K562 (cell line): ENCODE data around the gene EID2. TPM values are rescaled to one million over a fixed set of nuclear protein-coding genes. Genes with fewer than 3 reads are reported as not detected.
A peak's percentile ranks its signal among the peaks of the same experiment; 100 is the strongest.

ENCODE experiments used
- ARID2 ChIP-seq: fragments of 450-650 bp; IDR thresholded peaks from 2 replicates; pipeline ENCODE4 v1.6.1; 2017; ENCODE audit warnings: antibody characterized with exemption, mild to moderate bottlenecking
- CBX5 ChIP-seq: IDR thresholded peaks from 2 replicates; pipeline ENCODE4 v1.6.1; 2014; ENCODE audit warnings: low read depth, borderline replicate concordance
- CREM ChIP-seq: IDR thresholded peaks from 2 replicates; pipeline ENCODE4 v1.6.1; 2014; ENCODE audit warnings: antibody characterized with exemption, low read depth
- ELF1 ChIP-seq: fragments of 200-800 bp; sonication (Bioruptor generic); IDR thresholded peaks from 2 replicates; pipeline ENCODE4 v1.6.1; 2016; ENCODE audit warnings: missing genetic modification characterization, missing compliant biosample characterization
- FOS ChIP-seq: IDR thresholded peaks from 3 replicates; pipeline ENCODE4 v1.6.1; 2011; ENCODE audit not compliant: insufficient read length; ENCODE audit errors: extremely low read depth
- FOSL1 ChIP-seq: fragments of 200-800 bp; sonication (Bioruptor generic); conservative IDR thresholded peaks from 2 replicates; pipeline ENCODE4 v1.6.1; 2016; ENCODE audit warnings: missing genetic modification characterization, missing compliant biosample characterization
- HNRNPK ChIP-seq: fragments of 200-400 bp; formaldehyde crosslinking; IDR thresholded peaks from one replicate; pipeline ENCODE4 v1.6.1; 2018; ENCODE audit warnings: mild to moderate bottlenecking, low read depth, low read length; ENCODE audit not compliant: poor library complexity, severe bottlenecking
- L3MBTL2 ChIP-seq: fragments of 450-650 bp; IDR thresholded peaks from 2 replicates; pipeline ENCODE4 v1.6.1; 2016; ENCODE audit warnings: mild to moderate bottlenecking, moderate library complexity
- MAFF ChIP-seq: IDR thresholded peaks from 2 replicates; pipeline ENCODE4 v1.6.1; 2012; ENCODE audit warnings: low read length, improper control_type of control experiment
- MBD1 ChIP-seq: fragments of 250-450 bp; sonication (Bioruptor Pico); IDR thresholded peaks from 2 replicates; pipeline ENCODE4 v1.8.0; 2022; ENCODE audit warnings: inconsistent platforms
- MCM3 ChIP-seq: fragments of 450-650 bp; IDR thresholded peaks from 2 replicates; pipeline ENCODE4 v1.6.1; 2016
- NR3C1 ChIP-seq: sonication (generic); formaldehyde crosslinking; IDR thresholded peaks from 2 replicates; pipeline ENCODE4 v1.8.1; 2022; ENCODE audit warnings: missing genetic modification reagents
- PHF8 ChIP-seq: fragments of 200-600 bp; sonication (generic); IDR thresholded peaks from 2 replicates; pipeline ENCODE4 v1.6.1; 2012; ENCODE audit warnings: mixed run types, mild to moderate bottlenecking, inconsistent platforms, low read length, moderate library complexity, borderline replicate concordance
- PTTG1 ChIP-seq: fragments of 450-650 bp; IDR thresholded peaks from 2 replicates; pipeline ENCODE4 v1.6.1; 2016; ENCODE audit warnings: low read depth, mild to moderate bottlenecking, missing genetic modification characterization, missing compliant biosample characterization
- RNF2 ChIP-seq: sonication (generic); IDR thresholded peaks from 2 replicates; pipeline ENCODE4 v1.6.1; 2016
- SAP30 ChIP-seq: fragments of 200-600 bp; sonication (generic); IDR thresholded peaks from 2 replicates; pipeline ENCODE4 v1.6.1; 2012; ENCODE audit warnings: borderline replicate concordance, low read depth, mild to moderate bottlenecking, moderate library complexity, low read length, control low read depth, inconsistent platforms; ENCODE audit not compliant: insufficient read depth, poor library complexity, severe bottlenecking
- SFPQ ChIP-seq: fragments of 200-400 bp; formaldehyde crosslinking; IDR thresholded peaks from 2 replicates; pipeline ENCODE4 v1.6.1; 2017; ENCODE audit warnings: mild to moderate bottlenecking, low read depth, low read length, moderate library complexity
- SIN3B ChIP-seq: fragments of 450-650 bp; IDR thresholded peaks from 2 replicates; pipeline ENCODE4 v1.6.1; 2017; ENCODE audit warnings: low read depth, mild to moderate bottlenecking, moderate library complexity
- SIX5 ChIP-seq, 2 experiments: IDR thresholded peaks; 2 replicates each; pipeline ENCODE4 v1.6.1; 2011; ENCODE audit warnings: low read length in 2 of 2, borderline replicate concordance in 1 of 2, low read depth in 1 of 2, mild to moderate bottlenecking in 1 of 2, moderate library complexity in 1 of 2; ENCODE audit not compliant: insufficient read depth in 1 of 2
- SLC30A9 ChIP-seq: fragments of 250-450 bp; sonication (Bioruptor Pico); IDR thresholded peaks from 2 replicates; pipeline ENCODE4 v1.8.0; 2022; ENCODE audit warnings: mild to moderate bottlenecking, moderate library complexity
- SMARCC2 ChIP-seq: fragments of 450-650 bp; IDR thresholded peaks from 2 replicates; pipeline ENCODE4 v1.6.1; 2017; ENCODE audit warnings: antibody characterized with exemption, moderate library complexity, mild to moderate bottlenecking, low read depth
- SREBF2 ChIP-seq: sonication (generic); formaldehyde crosslinking; IDR thresholded peaks from 2 replicates; pipeline ENCODE4 v1.4.0; 2020; ENCODE audit warnings: mild to moderate bottlenecking, missing genetic modification reagents
- SRSF1 ChIP-seq: fragments of 200-400 bp; formaldehyde crosslinking; IDR thresholded peaks from 2 replicates; pipeline ENCODE4 v1.6.1; 2017; ENCODE audit warnings: mild to moderate bottlenecking, low read depth, low read length, moderate library complexity
- ZNF263 ChIP-seq: sonication (generic); formaldehyde crosslinking; IDR thresholded peaks from 2 replicates; pipeline ENCODE4 v1.8.0; 2022; ENCODE audit warnings: mild to moderate bottlenecking, missing genetic modification reagents, borderline replicate concordance
- ZNF436 ChIP-seq: fragments of 250-450, 450-650 bp; sonication (Bioruptor Pico); formaldehyde crosslinking; IDR thresholded peaks from 2 replicates; pipeline ENCODE4 v1.7.0; 2020; ENCODE audit warnings: mild to moderate bottlenecking
- ZNF583 ChIP-seq: fragments of 250-450 bp; sonication (Bioruptor Pico); IDR thresholded peaks from 2 replicates; pipeline ENCODE4 v1.4.0; 2020
- ZNF644 ChIP-seq: fragments of 200-800 bp; sonication (Bioruptor generic); IDR thresholded peaks from 2 replicates; pipeline ENCODE4 v1.6.1; 2016; ENCODE audit warnings: low read depth, missing genetic modification characterization, missing compliant biosample characterization
- ZNF780A ChIP-seq: fragments of 250-450 bp; sonication (Bioruptor Pico); IDR thresholded peaks from 2 replicates; pipeline ENCODE4 v1.5.0; 2021; ENCODE audit warnings: mild to moderate bottlenecking
- polyA plus RNA-seq, 8 experiments: library from polyadenylated mRNA; depleted of rRNA in 4 of 8; stranded (reverse) in 5 of 8; unstranded in 3 of 8; fragments of >200 nt; fragmentation: Nextera tagmentation in 2 of 8; fragmentation: Illumina TruSeq in 1 of 8; extraction: Ambion mirVana in 2 of 8; extraction: Trizol in 1 of 8; gene quantifications; 2 replicates each; pipeline versions ENCODE4 v1.2.1 to v1.2.3, GENCODE V29; 2011 to 2014; ENCODE audit warnings: inconsistent platforms in 1 of 8, missing spikeins in 1 of 8
- total RNA-seq, 7 experiments: library from RNA; depleted of rRNA in 6 of 7; stranded (reverse); fragments of >200 nt in 6 of 7; fragmentation: Illumina TruSeq in 2 of 7; extraction: Trizol in 2 of 7; gene quantifications; 2 replicates each; pipeline versions ENCODE4 v1.2.1 to v1.2.3, GENCODE V29; 2011 to 2021; ENCODE audit warnings: low replicate concordance in 1 of 7

EID2 gene
- total and polyA plus RNA-seq, 9 of the 15 experiments (the other 6 are each of a cell fraction or from before 2014, with no cell fraction given): 2.5 to 18.5 (median 11.3) TPM

DNA sequence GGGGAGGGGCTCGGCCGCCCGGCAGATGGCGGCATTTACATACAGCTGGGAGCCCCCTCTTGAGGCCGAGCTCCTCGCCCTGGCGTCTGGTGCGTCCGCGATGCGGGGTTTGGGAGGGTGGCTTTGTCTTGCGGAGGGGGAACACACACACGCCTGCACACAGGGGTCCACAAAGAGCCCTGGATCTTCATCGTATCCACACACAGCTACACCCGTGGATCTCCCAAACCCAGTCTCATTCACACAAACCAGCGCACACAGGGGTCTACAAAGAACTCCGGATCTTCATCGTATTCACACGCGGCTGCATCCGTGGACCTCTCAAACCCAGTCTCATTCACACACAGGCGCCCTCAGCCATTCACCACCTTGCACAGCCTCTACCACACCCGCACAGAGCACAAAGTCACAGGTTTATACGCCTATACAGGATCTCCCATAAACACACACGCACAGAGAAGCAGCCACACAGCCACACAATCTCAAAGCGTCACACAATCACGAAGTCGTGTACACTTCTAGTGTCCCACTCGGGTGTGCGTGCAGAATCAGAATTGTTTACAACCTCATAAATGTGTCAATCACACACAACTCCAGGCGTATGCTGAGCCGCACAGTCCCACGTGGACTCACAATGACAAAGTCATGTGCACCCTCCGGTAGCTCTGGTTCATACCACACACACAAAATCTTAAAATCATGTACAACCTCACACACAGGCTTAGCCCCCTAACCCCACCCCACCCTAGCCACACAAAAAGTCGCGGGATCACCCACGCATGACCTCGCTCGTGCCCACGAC lies 41.8 kb downstream of the EID2 start (continued):
- TF ChIP-seq SIX5 (IDR thresholded peaks at IDR 0.05; ENCODE audit: borderline replicate concordance in 1 of 2, insufficient read depth in 1 of 2, low read depth in 1 of 2, low read length in 2 of 2): no peak
- no peak for TF ChIP-seq SIN3B
- TF ChIP-seq ZNF263: no peak
- no peak for TF ChIP-seq CBX5
- no peak for TF ChIP-seq SLC30A9 (CRISPR knock-in tag)
- TF ChIP-seq SAP30: no peak
- no peak for TF ChIP-seq NR3C1 (CRISPR knock-in tag)
- TF ChIP-seq ELF1: no peak
- no peak for TF ChIP-seq ZNF780A (CRISPR knock-in tag)
- TF ChIP-seq MCM3: no peak
- no peak for TF ChIP-seq PTTG1 (tag)
- peak; percentile 41; the same call in 1 of the 2 replicates for TF ChIP-seq ARID2
- TF ChIP-seq L3MBTL2: peak; percentile 67
- no peak for TF ChIP-seq SFPQ
- no peak for TF ChIP-seq SREBF2 (CRISPR knock-in tag)
- TF ChIP-seq SMARCC2: no peak
- no peak for TF ChIP-seq RNF2
- TF ChIP-seq ZNF436: no peak
- TF ChIP-seq FOSL1 (tag): no peak
- no peak for TF ChIP-seq MBD1 (CRISPR knock-in tag)
- TF ChIP-seq MAFF: no peak
- no peak for TF ChIP-seq FOS
- no peak for TF ChIP-seq SRSF1
- TF ChIP-seq ZNF583 (CRISPR knock-in tag): no peak
- TF ChIP-seq PHF8: no peak
- TF ChIP-seq CREM: 0 out of 2 replicates have a peak, but pooled peaks have one; percentile 8
- no peak for TF ChIP-seq ZNF644
- TF ChIP-seq HNRNPK: no peak
